ES-I3 (cell line): Measurements from ENCODE around the gene R3HDM2.

Experiments
- H3K36me3 ChIP-seq: 2 replicates; pipeline ENCODE4 v1.6.1; 2013; ENCODE audit warnings: mild to moderate bottlenecking, low read length, control low read depth, moderate library complexity; ENCODE audit not compliant: insufficient read depth
- H3K4me1 ChIP-seq: 2 replicates; pipeline ENCODE4 v1.6.1; 2013; ENCODE audit warnings: mild to moderate bottlenecking, control low read depth, low read length; ENCODE audit not compliant: insufficient read depth
- H3K9ac ChIP-seq: 2 replicates; pipeline ENCODE4 v1.6.1; 2013; ENCODE audit warnings: low read depth, mild to moderate bottlenecking, low read length, moderate library complexity
- H3K9me3 ChIP-seq: 2 replicates; pipeline ENCODE4 v1.6.1; 2013; ENCODE audit warnings: mild to moderate bottlenecking, low read length, moderate library complexity; ENCODE audit not compliant: control insufficient read depth, insufficient read depth

The R3HDM2 gene

GRCh38 chr12:57210926-57211692 is 219.7 kb downstream of the R3HDM2 start:
- peaks cover 6% of the 10 kb centered on the region for H3K36me3 ChIP-seq
- H3K9ac ChIP-seq, result no peak overlapping the region
- peaks cover 18% of the 10 kb centered on the region for H3K4me1 ChIP-seq
- H3K9me3 ChIP-seq, result no peaks in the 10 kb centered on the region

GRCh38 chr12:57210461-57210860 is 220.4 kb downstream of the R3HDM2 start:
- no peak overlapping the region for H3K9ac ChIP-seq
- H3K4me1 ChIP-seq, result peaks cover 11% of the 10 kb centered on the region
- no peaks in the 10 kb centered on the region for H3K9me3 ChIP-seq
- peaks cover 6% of the 10 kb centered on the region for H3K36me3 ChIP-seq

DNA sequence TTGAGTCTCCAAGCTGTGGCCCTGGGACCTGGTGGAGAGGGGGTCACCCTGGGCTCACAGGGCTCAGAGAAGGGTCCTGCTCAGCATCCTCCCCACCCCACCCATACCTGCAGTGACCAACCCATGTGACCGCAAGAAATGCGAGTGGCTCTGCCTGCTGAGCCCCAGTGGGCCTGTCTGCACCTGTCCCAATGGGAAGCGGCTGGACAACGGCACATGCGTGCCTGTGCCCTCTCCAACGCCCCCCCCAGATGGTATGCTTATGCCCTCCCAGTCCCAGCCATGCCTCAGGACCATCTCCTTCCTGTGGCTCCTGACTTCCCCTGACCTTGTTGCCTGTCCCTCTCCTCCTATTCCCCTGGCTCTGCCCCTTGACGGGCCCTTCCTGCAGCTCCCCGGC is 220.9 kb downstream of the R3HDM2 start:
- peaks cover 6% of the 10 kb centered on the region for H3K36me3 ChIP-seq

DNA sequence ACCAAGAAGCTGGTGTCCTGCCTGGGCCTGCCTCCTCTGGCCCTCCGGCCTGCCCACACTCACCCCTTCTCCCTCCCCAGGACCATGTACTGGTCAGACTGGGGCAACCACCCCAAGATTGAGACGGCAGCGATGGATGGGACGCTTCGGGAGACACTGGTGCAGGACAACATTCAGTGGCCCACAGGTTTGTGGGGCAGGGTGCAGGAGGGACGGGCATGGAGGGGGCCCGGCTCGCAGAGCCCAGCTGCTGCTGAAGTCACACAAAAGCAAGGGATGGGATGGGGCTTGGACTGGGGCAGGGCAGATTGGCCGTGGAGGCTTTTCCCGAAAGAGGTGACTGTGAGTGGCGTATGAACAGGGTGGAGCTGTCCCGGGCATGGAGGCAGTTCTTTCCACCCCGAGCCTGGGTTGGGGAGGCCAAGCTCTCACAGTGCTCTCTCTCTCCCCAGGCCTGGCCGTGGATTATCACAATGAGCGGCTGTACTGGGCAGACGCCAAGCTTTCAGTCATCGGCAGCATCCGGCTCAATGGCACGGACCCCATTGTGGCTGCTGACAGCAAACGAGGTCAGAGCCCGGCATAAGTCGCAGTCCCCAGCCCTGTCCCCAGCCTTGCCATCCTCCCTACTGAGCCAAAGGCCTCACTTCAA is 222.1 kb downstream of the R3HDM2 start:
- Histone ChIP-seq H3K9me3 (no peaks in the 10 kb centered on the region), H3K4me1 (peaks cover 5% of the 10 kb centered on the region), H3K36me3 (peaks cover 6% of the 10 kb centered on the region), H3K9ac (no peak overlapping the region)

More for the DNA sequence above, 220.9 kb downstream of the R3HDM2 start:
- Histone ChIP-seq H3K9me3 (no peaks in the 10 kb centered on the region), H3K4me1 (peaks cover 9% of the 10 kb centered on the region), H3K9ac (no peak overlapping the region)

DNA sequence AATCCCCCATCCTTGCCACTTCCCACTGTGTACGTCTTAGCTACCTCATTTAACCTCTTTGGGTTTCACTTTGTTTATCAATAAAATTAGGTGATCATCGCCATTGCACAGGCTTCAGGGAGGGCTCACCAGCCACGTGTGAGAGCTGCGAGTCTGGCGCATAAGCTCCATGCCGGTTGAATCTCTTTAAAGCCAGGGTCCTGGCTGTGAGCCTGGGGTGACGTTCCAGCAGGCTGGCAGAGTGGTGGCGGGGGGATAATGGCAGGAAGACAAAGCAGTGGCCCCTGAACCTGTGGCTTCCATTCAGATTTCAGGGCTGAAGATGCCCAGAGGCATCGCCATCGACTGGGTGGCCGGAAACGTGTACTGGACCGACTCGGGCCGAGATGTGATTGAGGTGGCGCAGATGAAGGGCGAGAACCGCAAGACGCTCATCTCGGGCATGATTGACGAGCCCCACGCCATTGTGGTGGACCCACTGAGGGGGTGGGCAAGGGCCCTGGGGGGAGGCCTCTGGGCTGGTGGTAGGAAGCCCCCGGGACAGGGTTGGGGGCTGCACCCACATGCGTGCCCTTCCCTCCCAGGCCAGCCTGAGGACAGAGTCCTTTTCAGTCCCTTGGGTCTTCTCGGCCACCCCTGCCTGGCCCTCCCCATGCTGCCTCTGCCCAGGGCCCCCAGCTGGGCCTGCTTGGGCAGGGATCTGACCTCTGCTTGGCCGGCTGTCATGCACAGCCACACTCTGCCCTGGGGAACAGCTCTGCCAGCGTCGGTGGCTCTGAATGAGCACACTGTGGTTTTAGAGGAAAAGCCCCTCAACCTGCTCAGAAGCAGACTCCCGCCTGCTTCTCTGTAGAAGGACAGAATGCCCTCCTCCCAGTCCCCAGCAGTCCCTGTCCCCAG is 222.9 kb downstream of the R3HDM2 start:
- Histone ChIP-seq H3K4me1 (no peaks in the 10 kb centered on the region), H3K36me3 (peaks cover 6% of the 10 kb centered on the region)

GRCh38 chr12:57205931-57206330 is 224.9 kb downstream of the R3HDM2 start:
- H3K9me3 ChIP-seq, result no peaks in the 10 kb centered on the region
- H3K36me3 ChIP-seq, result peaks cover 10% of the 10 kb centered on the region
- no peaks in the 10 kb centered on the region for H3K4me1 ChIP-seq
- no peak overlapping the region for H3K9ac ChIP-seq

More for the DNA sequence above, 222.9 kb downstream of the R3HDM2 start:
- Histone ChIP-seq H3K9ac (no peak overlapping the region), H3K9me3 (no peaks in the 10 kb centered on the region)

DNA sequence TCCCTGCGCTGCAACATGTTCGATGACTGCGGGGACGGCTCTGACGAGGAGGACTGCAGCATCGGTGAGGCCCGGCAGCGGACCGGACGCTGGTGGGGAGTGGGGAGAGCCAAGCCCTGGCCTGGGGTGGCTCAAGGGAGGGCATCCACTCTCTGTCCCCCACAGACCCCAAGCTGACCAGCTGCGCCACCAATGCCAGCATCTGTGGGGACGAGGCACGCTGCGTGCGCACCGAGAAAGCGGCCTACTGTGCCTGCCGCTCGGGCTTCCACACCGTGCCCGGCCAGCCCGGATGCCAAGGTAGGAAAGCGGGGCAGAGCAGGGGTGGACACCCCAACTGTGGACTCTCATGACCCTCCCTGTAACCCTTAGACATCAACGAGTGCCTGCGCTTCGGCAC is 225.7 kb downstream of the R3HDM2 start:
- H3K36me3 ChIP-seq, result peaks cover 11% of the 10 kb centered on the region
- H3K9me3 ChIP-seq, result no peaks in the 10 kb centered on the region
- no peaks in the 10 kb centered on the region for H3K4me1 ChIP-seq
- no peak overlapping the region for H3K9ac ChIP-seq

DNA sequence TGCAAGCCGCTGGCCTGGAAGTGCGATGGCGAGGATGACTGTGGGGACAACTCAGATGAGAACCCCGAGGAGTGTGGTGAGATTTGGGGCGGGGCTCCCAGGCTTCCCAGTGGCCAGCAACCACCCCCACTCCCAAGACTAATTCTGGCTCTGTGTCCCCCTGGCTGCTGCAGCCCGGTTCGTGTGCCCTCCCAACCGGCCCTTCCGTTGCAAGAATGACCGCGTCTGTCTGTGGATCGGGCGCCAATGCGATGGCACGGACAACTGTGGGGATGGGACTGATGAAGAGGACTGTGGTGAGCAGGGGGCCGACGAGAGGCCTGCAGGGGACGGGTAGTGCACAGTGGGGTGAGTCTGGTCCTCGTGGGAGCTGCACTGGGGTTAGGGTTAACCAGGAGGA is 226.4 kb downstream of the R3HDM2 start:
- H3K36me3 ChIP-seq, result peaks cover 11% of the 10 kb centered on the region
- H3K9ac ChIP-seq, result no peak overlapping the region
- H3K9me3 ChIP-seq, result no peaks in the 10 kb centered on the region
- no peaks in the 10 kb centered on the region for H3K4me1 ChIP-seq

GRCh38 chr12:57203791-57204190 is 227.1 kb downstream of the R3HDM2 start:
- no peak overlapping the region for H3K9ac ChIP-seq
- H3K9me3 ChIP-seq, result no peaks in the 10 kb centered on the region
- H3K4me1 ChIP-seq, result no peaks in the 10 kb centered on the region
- H3K36me3 ChIP-seq, result peaks cover 11% of the 10 kb centered on the region
